Thoracic aorta (tissue), 2 donors: ENCODE data around the gene BMPR2. TPM values are rescaled to one million over a fixed set of nuclear protein-coding genes. Genes with fewer than 3 reads are reported as not detected.

Experiments
- ATAC-seq: fragments of 150-250 bp; one replicate; pipeline ENCODE4 v1.8.0; 2017; ENCODE audit warnings: low read depth; ENCODE audit not compliant: insufficient number of reproducible peaks, low FRiP score
- DNase-seq: peaks from one replicate; pipeline ENCODE4 v3.0.0-alpha.2; 2020; ENCODE audit warnings: low spot score
- H3K27ac ChIP-seq, 2 donors: fragments of 200-600 bp; sonication (generic); 1 replicate in 1 of 2; 2 replicates in 1 of 2; pipeline ENCODE4 v1.5.1; 2016; ENCODE audit warnings: mild to moderate bottlenecking in 2 of 2, moderate library complexity in 2 of 2
- H3K27me3 ChIP-seq: fragments of 200-600 bp; sonication (generic); replicated peaks from 2 replicates; pipeline ENCODE4 v1.6.0; 2016; ENCODE audit warnings: mild to moderate bottlenecking; ENCODE audit not compliant: insufficient read depth
- H3K36me3 ChIP-seq: fragments of 200-600 bp; sonication (generic); one replicate; pipeline ENCODE4 v1.5.1; 2016
- H3K4me1 ChIP-seq, 2 donors: fragments of 200-600 bp; sonication (generic); 1 replicate in 1 of 2; 2 replicates in 1 of 2; pipeline versions ENCODE4 v1.5.1 to v1.6.0; 2016; ENCODE audit warnings: low read depth in 2 of 2, mild to moderate bottlenecking in 1 of 2; ENCODE audit not compliant: control insufficient read depth in 1 of 2
- H3K4me3 ChIP-seq: fragments of 200-600 bp; sonication (generic); 2 replicates; pipeline ENCODE4 v1.5.1; 2016; ENCODE audit warnings: mild to moderate bottlenecking
- H3K9me3 ChIP-seq: fragments of 200-600 bp; sonication (generic); 2 replicates; pipeline ENCODE4 v1.5.1; 2016
- total RNA-seq, 2 donors: library from RNA; depleted of rRNA; stranded (reverse); fragments of >200 nt; gene quantifications; one replicate each; pipeline versions ENCODE4 v1.1.0 to v1.2.3, GENCODE V29; 2016
- TF ChIP-seq, protein P1 (sequence below): fragments of 200-600 bp; sonication (generic); IDR thresholded peaks from one replicate; pipeline ENCODE4 v1.5.1; 2019; ENCODE audit warnings: antibody characterized with exemption

BMPR2 gene
- total RNA-seq, 2 donors from 2014 or later, result 65.9 to 111 TPM

- no peak for DNase-seq
- ATAC-seq, result no peak
- TF ChIP-seq, protein P1, sequence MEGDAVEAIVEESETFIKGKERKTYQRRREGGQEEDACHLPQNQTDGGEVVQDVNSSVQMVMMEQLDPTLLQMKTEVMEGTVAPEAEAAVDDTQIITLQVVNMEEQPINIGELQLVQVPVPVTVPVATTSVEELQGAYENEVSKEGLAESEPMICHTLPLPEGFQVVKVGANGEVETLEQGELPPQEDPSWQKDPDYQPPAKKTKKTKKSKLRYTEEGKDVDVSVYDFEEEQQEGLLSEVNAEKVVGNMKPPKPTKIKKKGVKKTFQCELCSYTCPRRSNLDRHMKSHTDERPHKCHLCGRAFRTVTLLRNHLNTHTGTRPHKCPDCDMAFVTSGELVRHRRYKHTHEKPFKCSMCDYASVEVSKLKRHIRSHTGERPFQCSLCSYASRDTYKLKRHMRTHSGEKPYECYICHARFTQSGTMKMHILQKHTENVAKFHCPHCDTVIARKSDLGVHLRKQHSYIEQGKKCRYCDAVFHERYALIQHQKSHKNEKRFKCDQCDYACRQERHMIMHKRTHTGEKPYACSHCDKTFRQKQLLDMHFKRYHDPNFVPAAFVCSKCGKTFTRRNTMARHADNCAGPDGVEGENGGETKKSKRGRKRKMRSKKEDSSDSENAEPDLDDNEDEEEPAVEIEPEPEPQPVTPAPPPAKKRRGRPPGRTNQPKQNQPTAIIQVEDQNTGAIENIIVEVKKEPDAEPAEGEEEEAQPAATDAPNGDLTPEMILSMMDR, result no peak
- no peak overlapping the region for H3K27ac ChIP-seq
- no peaks in the 10 kb centered on the region for H3K36me3 ChIP-seq
- H3K27me3 ChIP-seq, result no peaks in the 10 kb centered on the region
- H3K9me3 ChIP-seq, result no peaks in the 10 kb centered on the region
- peaks cover 16 to 43% of the 10 kb centered on the region in 2 donors for H3K4me1 ChIP-seq
- H3K4me3 ChIP-seq, result no peak overlapping the region
Measured at GRCh38 chr2:202418511-202418910, 42.4 kb downstream of the BMPR2 start.

DNA sequence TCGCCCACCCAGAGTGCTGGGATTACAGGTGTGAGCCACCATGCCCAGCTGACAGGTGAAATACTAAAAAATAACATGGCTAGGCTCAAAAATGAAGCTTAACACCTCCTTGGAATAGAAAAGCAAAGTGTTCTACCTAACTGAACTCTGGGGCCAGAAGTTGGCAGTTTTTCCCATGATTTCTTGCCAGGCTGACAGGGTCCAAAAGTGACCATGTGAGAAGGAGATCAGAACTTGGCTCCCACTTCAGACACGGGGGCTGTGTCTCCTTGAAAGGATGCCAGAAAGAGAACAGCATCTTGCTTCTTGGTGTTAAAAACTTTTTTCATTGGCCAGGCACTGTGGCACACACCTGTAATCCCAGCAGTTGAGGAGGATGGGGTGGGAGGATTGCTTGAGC is 47.0 kb downstream of the BMPR2 start:
- DNase-seq, result no peak

DNA sequence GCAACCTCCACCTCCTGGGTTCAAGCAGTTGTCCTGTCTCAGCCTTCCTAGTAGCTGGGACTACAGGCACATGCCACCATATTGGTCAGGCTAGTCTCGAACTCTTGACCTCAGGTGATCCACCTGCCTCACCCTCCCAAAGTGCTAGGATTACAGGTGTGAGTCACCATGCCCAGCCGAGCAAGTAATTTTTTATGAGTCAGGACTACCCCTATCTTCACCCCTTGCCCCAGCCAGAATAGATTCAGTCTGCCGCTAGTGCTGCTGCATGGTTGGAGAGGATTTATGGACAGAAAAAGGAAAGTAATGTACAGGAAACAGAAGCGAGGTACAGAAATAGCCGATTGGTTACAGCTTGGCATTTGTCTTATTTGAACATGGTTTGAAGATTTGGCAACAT is 48.9 kb downstream of the BMPR2 start:
- Histone ChIP-seq H3K9me3 (no peaks in the 10 kb centered on the region), H3K27ac (no peak overlapping the region), H3K4me1 (peaks cover 28 to 51% of the 10 kb centered on the region in 2 donors), H3K36me3 (no peaks in the 10 kb centered on the region), H3K4me3 (no peak overlapping the region), H3K27me3 (no peaks in the 10 kb centered on the region)
- TF ChIP-seq, protein P1, result no peak
- DNase-seq (no peak), ATAC-seq (no peak)

More for the DNA sequence above, 47.0 kb downstream of the BMPR2 start:
- no peaks in the 10 kb centered on the region for H3K9me3 ChIP-seq
- H3K36me3 ChIP-seq, result no peaks in the 10 kb centered on the region
- no peak for ATAC-seq
- H3K27ac ChIP-seq, result no peak overlapping the region
- H3K27me3 ChIP-seq, result no peaks in the 10 kb centered on the region
- peaks cover 20 to 43% of the 10 kb centered on the region in 2 donors for H3K4me1 ChIP-seq
- TF ChIP-seq, protein P1, result no peak
- no peak overlapping the region for H3K4me3 ChIP-seq

DNA sequence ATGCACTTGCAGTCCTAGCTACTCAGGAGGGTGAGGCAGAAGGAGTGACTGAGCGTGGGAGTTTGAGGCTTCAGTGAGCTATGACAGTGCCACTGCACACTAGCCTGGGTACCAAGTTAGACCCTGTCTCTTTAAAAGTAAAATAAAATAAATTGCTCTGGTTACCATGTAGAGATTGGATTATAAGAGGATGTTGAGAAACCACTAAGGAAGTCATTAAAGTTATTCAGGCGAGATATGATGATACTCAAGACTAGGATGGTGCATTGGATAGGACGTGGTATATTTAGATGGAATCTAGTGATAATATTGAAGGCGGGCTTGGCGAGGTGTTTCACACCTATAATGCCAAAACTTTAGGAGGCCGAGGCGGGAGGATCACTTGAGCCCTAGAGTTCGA is 50.6 kb downstream of the BMPR2 start:
- H3K27me3 ChIP-seq, result no peaks in the 10 kb centered on the region
- no peak for ATAC-seq
- peak overlapping the region in 1 of 2 donors; percentile 94 for H3K27ac ChIP-seq
- no peaks in the 10 kb centered on the region for H3K36me3 ChIP-seq
- H3K9me3 ChIP-seq, result no peaks in the 10 kb centered on the region
- H3K4me1 ChIP-seq, result peaks cover 31 to 57% of the 10 kb centered on the region in 2 donors
- no peak overlapping the region for H3K4me3 ChIP-seq
- DNase-seq, result no peak
- TF ChIP-seq, protein P1, result no peak

- Histone ChIP-seq H3K27me3 (no peaks in the 10 kb centered on the region), H3K9me3 (no peaks in the 10 kb centered on the region), H3K4me1 (peaks cover 46 to 65% of the 10 kb centered on the region in 2 donors), H3K27ac (peak overlapping the region; percentile 88 to 94), H3K4me3 (peak overlapping the region; percentile 44), H3K36me3 (no peaks in the 10 kb centered on the region)
- peak; percentile 91 for ATAC-seq
- TF ChIP-seq, protein P1, result no peak
- DNase-seq, result no peak
Measured at GRCh38 chr2:202429164-202429980, 53.2 kb downstream of the BMPR2 start.
